IPS-18c (cell line): ENCODE results near the gene ST6GALNAC6.
"Not testable (repeated sequence)": the region's sequence is repeated elsewhere in the genome, so short reads cannot be mapped to it uniquely, and the experiment has no call there.

Experiments used
- H3K4me3 ChIP-seq: 2 replicates; pipeline ENCODE4 v1.7.0; 2013; ENCODE audit warnings: low read depth, mild to moderate bottlenecking, low read length, moderate library complexity; ENCODE audit not compliant: insufficient read depth
- H3K9me3 ChIP-seq: one replicate; pipeline ENCODE4 v1.6.1; 2013; ENCODE audit warnings: mild to moderate bottlenecking, low read length, moderate library complexity; ENCODE audit not compliant: control insufficient read depth, insufficient read depth

The ST6GALNAC6 gene

GRCh38 chr9:127884976-127885490 is 14.4 kb downstream of the ST6GALNAC6 start:
- H3K4me3 ChIP-seq = no peak overlapping the region
- H3K9me3 ChIP-seq = no peaks in the 10 kb centered on the region

- H3K9me3 ChIP-seq = no peaks in the 10 kb centered on the region
- no peak overlapping the region for H3K4me3 ChIP-seq
These were observed 14.9 kb downstream of the ST6GALNAC6 start for GRCh38 chr9:127884427-127884911.

GRCh38 chr9:127883959-127884358 is 15.4 kb downstream of the ST6GALNAC6 start:
- Histone ChIP-seq H3K9me3 (no peaks in the 10 kb centered on the region), H3K4me3 (no peak overlapping the region)

GRCh38 chr9:127881715-127882114 is 17.7 kb downstream of the ST6GALNAC6 start:
- H3K9me3 ChIP-seq, H3K4me3 ChIP-seq: not testable (repeated sequence)

GRCh38 chr9:127880143-127880542 is 19.3 kb downstream of the ST6GALNAC6 start:
- Histone ChIP-seq H3K4me3 (no peak overlapping the region), H3K9me3 (no peaks in the 10 kb centered on the region)

GRCh38 chr9:127878652-127879390 is 20.6 kb downstream of the ST6GALNAC6 start:
- H3K9me3 ChIP-seq = no peaks in the 10 kb centered on the region

GRCh38 chr9:127878001-127878651 is 21.3 kb downstream of the ST6GALNAC6 start:
- no peaks in the 10 kb centered on the region for H3K9me3 ChIP-seq
- peak overlapping the region; percentile 71 for H3K4me3 ChIP-seq

More at GRCh38 chr9:127878652-127879390, 20.6 kb downstream of the ST6GALNAC6 start:
- H3K4me3 ChIP-seq = no peak overlapping the region

- Histone ChIP-seq H3K9me3 (no peaks in the 10 kb centered on the region), H3K4me3 (peak within 1 kb of the TSS; percentile 71)
These were observed 21.8 kb downstream of the ST6GALNAC6 start, which contains the start of gene AK1 for GRCh38 chr9:127877566-127877998. Gene AK1 (minus strand): TSS chr9:127877675. CDS start chr9:127874617, 3,058 bp downstream.

GRCh38 chr9:127876764-127877562 is 22.4 kb downstream of the ST6GALNAC6 start:
- H3K4me3 ChIP-seq = peak overlapping the region; percentile 71
- H3K9me3 ChIP-seq = no peaks in the 10 kb centered on the region

- no peak overlapping the region; the same call in 1 of the 2 replicates for H3K4me3 ChIP-seq
These were observed 23.2 kb downstream of the ST6GALNAC6 start for GRCh38 chr9:127876026-127876763.

GRCh38 chr9:127875306-127875966 is 24.0 kb downstream of the ST6GALNAC6 start:
- Histone ChIP-seq H3K4me3 (no peak overlapping the region), H3K9me3 (no peaks in the 10 kb centered on the region)

More at GRCh38 chr9:127876026-127876763, 23.2 kb downstream of the ST6GALNAC6 start:
- no peaks in the 10 kb centered on the region for H3K9me3 ChIP-seq

GRCh38 chr9:127874301-127875221 is 24.8 kb downstream of the ST6GALNAC6 start:
- Histone ChIP-seq H3K9me3 (no peaks in the 10 kb centered on the region), H3K4me3 (no peak overlapping the region)

GRCh38 chr9:127873886-127874285 is 25.5 kb downstream of the ST6GALNAC6 start:
- Histone ChIP-seq H3K9me3 (no peaks in the 10 kb centered on the region), H3K4me3 (no peak overlapping the region)

- no peaks in the 10 kb centered on the region for H3K9me3 ChIP-seq
- H3K4me3 ChIP-seq = no peak overlapping the region
These were observed 26.1 kb downstream of the ST6GALNAC6 start for GRCh38 chr9:127873223-127873691.
